Stimulated activated effector memory CD8-positive, alpha-beta T cell treated with anti-CD3 and anti-CD28 coated beads, Interleukin-12 subunit alpha, Interleukin-12 subunit beta, amount 100 ng/mL, for 72 hours (primary cell): ENCODE data around the gene MINDY2.
"Not testable (repeated sequence)": the region's sequence is repeated elsewhere in the genome, so short reads cannot be mapped to it uniquely, and the experiment has no call there.

Experiments used
- ATAC-seq: fragments of 150-1000 bp; cut with Tn5 transposase; 2 replicates; pipeline ENCODE4 v1.10.0; 2021
- DNase-seq, 2 donors: peaks; one replicate each; pipeline ENCODE4 v3.0.0; 2021 to 2022; ENCODE audit warnings: low spot score in 2 of 2
- H3K27ac Mint-ChIP-seq: one replicate; pipeline ENCODE4 v1.8.0; 2022; ENCODE audit warnings: mild to moderate bottlenecking, mixed read lengths
- H3K36me3 Mint-ChIP-seq: one replicate; pipeline ENCODE4 v1.8.0; 2022; ENCODE audit warnings: mild to moderate bottlenecking, mixed read lengths
- H3K4me1 Mint-ChIP-seq: one replicate; pipeline ENCODE4 v1.8.0; 2022; ENCODE audit warnings: mixed read lengths
- H3K4me3 Mint-ChIP-seq: one replicate; pipeline ENCODE4 v1.8.0; 2022; ENCODE audit warnings: mild to moderate bottlenecking, mixed read lengths
- H3K9me3 Mint-ChIP-seq: one replicate; pipeline ENCODE4 v1.8.0; 2022; ENCODE audit warnings: mixed read lengths

Gene MINDY2

DNA sequence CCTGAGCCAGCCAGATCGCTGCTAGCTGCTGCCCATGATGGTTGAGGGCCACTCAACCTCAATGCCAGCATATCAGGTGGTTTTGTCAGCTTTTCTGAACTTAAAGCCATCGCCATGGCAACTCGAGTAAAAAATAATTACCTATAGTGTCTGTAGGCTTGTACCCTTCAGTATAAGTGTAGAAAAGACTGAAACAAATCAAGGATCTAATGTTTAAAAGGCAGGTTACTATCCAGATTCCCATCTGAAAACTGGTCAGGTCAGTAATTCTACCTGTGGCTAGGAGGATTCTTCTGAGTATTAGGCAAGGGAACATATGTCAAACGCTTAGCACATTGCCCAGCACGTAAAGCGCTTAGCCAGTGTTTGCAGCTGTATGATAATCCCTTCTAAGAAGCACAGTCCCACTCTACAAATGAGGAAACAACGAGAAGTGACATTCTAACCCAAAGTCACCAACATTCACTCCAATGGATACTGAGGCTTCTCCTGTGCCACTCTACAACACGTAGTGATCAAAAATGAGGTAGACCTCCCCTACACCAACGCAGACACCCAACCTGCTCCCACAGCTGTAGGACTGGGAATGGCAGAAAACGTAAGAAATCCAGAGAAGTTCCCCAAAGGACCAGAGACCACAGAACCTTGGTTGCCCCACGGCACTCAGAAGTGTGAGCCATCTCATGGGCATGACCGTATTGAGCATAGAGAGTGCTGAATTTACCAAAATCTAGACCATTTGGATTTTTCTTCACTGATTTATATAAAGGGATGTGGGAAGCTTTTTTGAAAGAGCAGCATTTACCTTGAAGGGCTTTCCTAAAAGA is 107.1 kb downstream of the MINDY2 start:
- Mint-ChIP-seq H3K27ac (no peak overlapping the region), H3K4me3 (no peak overlapping the region), H3K4me1 (peaks cover 11% of the 10 kb centered on the region), H3K36me3 (peaks cover 72% of the 10 kb centered on the region), H3K9me3 (no peaks in the 10 kb centered on the region)
- no peak for DNase-seq
- ATAC-seq: no peak

GRCh38 chr15:58880320-58880719 is 109.2 kb downstream of the MINDY2 start:
- Mint-ChIP-seq H3K4me3 (no peak overlapping the region), H3K9me3 (no peaks in the 10 kb centered on the region), H3K27ac (no peak overlapping the region), H3K36me3 (peaks cover 93% of the 10 kb centered on the region), H3K4me1 (peaks cover 11% of the 10 kb centered on the region)
- ATAC-seq (no peak), DNase-seq (no peak)

- Mint-ChIP-seq H3K27ac (no peak overlapping the region), H3K4me1 (no peaks in the 10 kb centered on the region), H3K4me3 (no peak overlapping the region), H3K36me3 (peaks cover 98% of the 10 kb centered on the region), H3K9me3 (no peaks in the 10 kb centered on the region)
- no peak for ATAC-seq
- DNase-seq: no peak
These were observed 111.1 kb downstream of the MINDY2 start for GRCh38 chr15:58882243-58882642.

GRCh38 chr15:58883926-58884325 is 112.8 kb downstream of the MINDY2 start:
- H3K27ac Mint-ChIP-seq, H3K4me1 Mint-ChIP-seq, H3K9me3 Mint-ChIP-seq, DNase-seq, ATAC-seq, H3K4me3 Mint-ChIP-seq: not testable (repeated sequence)
- peaks cover 100% of the 10 kb centered on the region for H3K36me3 Mint-ChIP-seq

GRCh38 chr15:58886921-58887320 is 115.8 kb downstream of the MINDY2 start:
- ATAC-seq (no peak), DNase-seq (no peak)
- Mint-ChIP-seq H3K9me3 (no peaks in the 10 kb centered on the region), H3K36me3 (peaks cover 100% of the 10 kb centered on the region), H3K4me3 (no peak overlapping the region), H3K27ac (no peak overlapping the region), H3K4me1 (no peaks in the 10 kb centered on the region)

DNA sequence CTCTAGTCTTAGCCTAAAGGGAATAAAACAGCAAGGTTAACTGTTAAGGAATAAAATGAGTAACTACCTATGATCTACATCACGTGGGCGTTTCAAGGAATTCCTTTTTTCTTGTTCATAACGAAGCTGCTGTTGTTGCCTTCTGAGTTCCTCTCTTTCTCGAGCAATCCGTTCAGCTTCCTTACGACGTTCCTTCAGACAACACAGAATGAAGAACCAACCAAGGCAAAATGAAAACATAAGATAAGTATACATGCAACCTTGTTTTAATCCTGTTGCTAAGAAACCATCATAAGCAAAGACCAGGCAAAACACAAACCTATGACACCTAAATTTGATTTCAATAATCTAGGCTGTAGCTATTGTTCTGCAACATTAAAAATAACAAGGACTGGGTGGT is 118.3 kb downstream of the MINDY2 start:
- H3K27ac Mint-ChIP-seq: peak overlapping the region; percentile 34
- no peaks in the 10 kb centered on the region for H3K4me1 Mint-ChIP-seq
- peaks cover 100% of the 10 kb centered on the region for H3K36me3 Mint-ChIP-seq

GRCh38 chr15:58898150-58898680 is 127.1 kb downstream of the MINDY2 start:
- DNase-seq (no peak), ATAC-seq (peak; percentile 21)
- Mint-ChIP-seq H3K4me3 (no peak overlapping the region), H3K9me3 (no peaks in the 10 kb centered on the region), H3K4me1 (peaks cover 5% of the 10 kb centered on the region), H3K27ac (peak overlapping the region; percentile 70), H3K36me3 (peaks cover 99% of the 10 kb centered on the region)

More for the DNA sequence above, 118.3 kb downstream of the MINDY2 start:
- DNase-seq (no peak), ATAC-seq (no peak)
- Mint-ChIP-seq H3K9me3 (no peaks in the 10 kb centered on the region), H3K4me3 (no peak overlapping the region)

- Mint-ChIP-seq H3K4me3 (no peak overlapping the region), H3K36me3 (peaks cover 93% of the 10 kb centered on the region), H3K9me3 (no peaks in the 10 kb centered on the region), H3K27ac (peak overlapping the region; percentile 27), H3K4me1 (peaks cover 5% of the 10 kb centered on the region)
- DNase-seq (no peak), ATAC-seq (no peak)
These were observed 129.5 kb downstream of the MINDY2 start for GRCh38 chr15:58900631-58901030.

DNA sequence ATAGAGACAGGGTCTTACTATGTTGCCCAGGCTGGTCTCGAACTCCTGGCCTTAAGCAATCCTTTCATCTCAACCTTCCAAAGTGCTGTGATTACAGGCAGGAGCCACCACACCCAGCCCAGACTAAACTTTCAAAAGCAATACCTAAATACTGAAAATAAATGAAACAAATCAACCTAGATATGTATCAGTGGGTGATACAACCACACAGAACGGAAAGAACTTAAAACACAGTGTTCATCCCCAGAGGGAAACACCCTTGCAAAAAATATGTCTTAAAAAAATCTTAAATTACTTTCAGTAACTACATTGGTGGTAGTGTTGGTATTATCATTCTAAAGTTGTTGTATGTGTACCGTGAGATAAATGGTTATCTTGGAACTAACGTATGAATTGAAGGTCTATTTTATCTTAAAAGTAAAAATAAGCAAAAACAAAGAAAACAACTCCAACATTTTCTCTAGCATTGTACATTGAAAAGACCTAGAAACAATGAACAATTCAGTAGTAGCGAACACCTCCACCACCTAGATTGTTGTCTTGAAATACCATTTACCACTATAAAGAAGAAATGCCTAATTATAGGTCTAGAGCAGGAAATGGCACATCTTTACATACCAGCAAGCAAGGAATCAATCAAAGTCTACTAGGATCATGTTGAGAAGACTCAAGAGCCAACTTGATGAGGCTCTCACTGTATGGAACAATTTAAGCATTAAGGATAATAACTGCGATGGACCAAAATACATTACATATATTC is 137.6 kb downstream of the MINDY2 start:
- Mint-ChIP-seq H3K36me3 (peaks cover 99% of the 10 kb centered on the region), H3K4me1 (peaks cover 20% of the 10 kb centered on the region), H3K27ac (peak overlapping the region; percentile 50), H3K9me3 (no peaks in the 10 kb centered on the region), H3K4me3 (no peak overlapping the region)
- DNase-seq (no peak), ATAC-seq (no peak)

DNA sequence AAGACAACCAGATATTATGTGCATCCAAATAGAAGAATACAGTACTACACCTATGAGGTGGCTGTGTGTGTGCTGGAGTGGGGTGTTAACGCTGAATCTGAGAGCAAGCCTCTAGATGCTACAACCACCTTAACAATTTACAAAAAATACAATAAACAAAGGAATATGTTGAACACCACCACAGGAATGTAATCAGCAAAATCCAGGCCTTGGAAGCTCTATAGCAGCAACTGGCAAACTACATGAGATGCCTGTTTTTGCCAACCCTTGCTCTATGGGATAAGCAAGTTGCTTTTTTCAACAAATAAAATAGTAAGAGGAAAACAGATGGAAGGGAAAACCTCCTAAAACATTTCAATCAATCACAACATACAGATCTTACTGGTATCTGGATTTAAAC is 138.5 kb downstream of the MINDY2 start:
- DNase-seq: no peak
- no peak for ATAC-seq
- Mint-ChIP-seq H3K27ac (peak overlapping the region; percentile 69), H3K4me3 (no peak overlapping the region), H3K36me3 (peaks cover 100% of the 10 kb centered on the region), H3K9me3 (no peaks in the 10 kb centered on the region), H3K4me1 (peaks cover 27% of the 10 kb centered on the region)

DNA sequence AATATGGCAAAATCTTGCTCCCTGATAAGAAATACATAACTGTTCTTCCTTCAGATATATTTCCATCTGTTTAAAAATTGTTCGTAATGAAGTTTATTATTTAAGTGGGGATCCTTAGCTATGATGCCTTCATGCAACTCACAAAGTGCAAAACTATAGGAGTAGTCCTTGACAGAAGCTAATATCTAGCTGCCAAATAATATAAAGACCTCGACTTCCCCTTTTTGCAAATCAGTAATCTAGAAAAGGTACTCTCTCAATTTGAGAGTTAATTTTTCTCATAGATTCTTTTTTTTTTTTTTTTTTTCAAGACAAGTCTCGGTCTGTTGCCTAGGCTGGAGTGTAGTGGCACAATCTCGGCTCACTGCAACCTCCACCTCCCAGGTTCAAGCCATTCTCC is 139.4 kb downstream of the MINDY2 start:
- peaks cover 100% of the 10 kb centered on the region for H3K36me3 Mint-ChIP-seq
- no peak overlapping the region for H3K27ac Mint-ChIP-seq
- no peak for ATAC-seq
- no peak for DNase-seq
- H3K9me3 Mint-ChIP-seq: no peaks in the 10 kb centered on the region
- H3K4me1 Mint-ChIP-seq: peaks cover 27% of the 10 kb centered on the region
- no peak overlapping the region for H3K4me3 Mint-ChIP-seq
